Peyer's patch (tissue), 4 donors: ENCODE data around the gene FAM8A1. TPM values are rescaled to one million over a fixed set of nuclear protein-coding genes. Genes with fewer than 3 reads are reported as not detected.

Source experiments
- DNase-seq, 3 donors: peaks; one replicate each; pipeline ENCODE4 v3.0.0-alpha.2; 2017 to 2019
- H3K27ac ChIP-seq, 4 donors: fragments of 200-600 bp; sonication (generic); one replicate each; pipeline ENCODE4 v1.5.1; 2016 to 2019
- H3K27me3 ChIP-seq, 2 donors: fragments of 200-600 bp; sonication (generic); one replicate each; pipeline ENCODE4 v1.5.1; 2019
- H3K36me3 ChIP-seq, 3 donors: fragments of 200-600 bp; sonication (generic); one replicate each; pipeline ENCODE4 v1.5.1; 2016 to 2019
- H3K4me1 ChIP-seq, 4 donors: fragments of 200-600 bp; sonication (generic); one replicate each; pipeline ENCODE4 v1.5.1; 2016 to 2019
- H3K4me3 ChIP-seq, 4 donors: fragments of 200-600 bp; sonication (generic); 1 replicate in 3 of 4; 2 replicates in 1 of 4; pipeline ENCODE4 v1.5.1; 2016 to 2019; ENCODE audit warnings: mild to moderate bottlenecking in 1 of 4
- H3K9me3 ChIP-seq, 4 donors: fragments of 200-600 bp; sonication (generic); one replicate each; pipeline ENCODE4 v1.5.1; 2016 to 2019; ENCODE audit warnings: mild to moderate bottlenecking in 1 of 4
- POLR2A ChIP-seq, 2 donors: fragments of 450-650 bp; IDR thresholded peaks; one replicate each; pipeline ENCODE4 v1.5.1; 2017; ENCODE audit warnings: antibody characterized with exemption in 2 of 2, mild to moderate bottlenecking in 2 of 2, moderate library complexity in 2 of 2
- total RNA-seq, 4 donors: library from RNA; depleted of rRNA; stranded (reverse); fragments of >200 nt; gene quantifications; one replicate each; pipeline ENCODE4 v1.1.0, GENCODE V29; 2016
- TF ChIP-seq, protein P1 (sequence below), 6 experiments: fragments of 450-650 bp in 4 of 6; fragments of 200-600 bp in 2 of 6; sonication (generic) in 1 of 6; IDR thresholded peaks; one replicate each; pipeline ENCODE4 v1.5.1; 2017 to 2019; ENCODE audit warnings: antibody characterized with exemption in 6 of 6, mild to moderate bottlenecking in 3 of 6, moderate library complexity in 1 of 6

Gene FAM8A1
- total RNA-seq, 4 donors from 2014 or later, result 8.3 to 47.1 (median 30.4) TPM

DNA sequence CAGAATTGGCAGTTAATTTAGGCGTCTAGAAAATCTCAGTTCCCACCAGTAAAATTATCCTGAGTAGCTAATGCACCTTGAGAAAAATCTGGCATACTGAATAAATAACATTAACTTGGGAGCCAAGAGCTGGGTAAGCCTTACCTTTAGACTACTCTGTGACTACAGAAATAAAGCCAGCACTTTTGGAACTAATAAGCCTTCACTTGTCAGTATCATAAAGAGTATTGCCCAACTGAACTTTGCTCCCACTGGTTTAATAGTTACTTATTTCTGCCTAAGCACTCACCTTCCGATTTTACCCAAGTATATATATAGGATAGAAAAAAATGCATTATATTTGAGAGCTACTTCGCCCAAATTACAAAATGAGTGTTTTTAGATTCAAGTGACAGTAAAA lies 10.7 kb downstream of the FAM8A1 start:
- TF ChIP-seq, protein P1, sequence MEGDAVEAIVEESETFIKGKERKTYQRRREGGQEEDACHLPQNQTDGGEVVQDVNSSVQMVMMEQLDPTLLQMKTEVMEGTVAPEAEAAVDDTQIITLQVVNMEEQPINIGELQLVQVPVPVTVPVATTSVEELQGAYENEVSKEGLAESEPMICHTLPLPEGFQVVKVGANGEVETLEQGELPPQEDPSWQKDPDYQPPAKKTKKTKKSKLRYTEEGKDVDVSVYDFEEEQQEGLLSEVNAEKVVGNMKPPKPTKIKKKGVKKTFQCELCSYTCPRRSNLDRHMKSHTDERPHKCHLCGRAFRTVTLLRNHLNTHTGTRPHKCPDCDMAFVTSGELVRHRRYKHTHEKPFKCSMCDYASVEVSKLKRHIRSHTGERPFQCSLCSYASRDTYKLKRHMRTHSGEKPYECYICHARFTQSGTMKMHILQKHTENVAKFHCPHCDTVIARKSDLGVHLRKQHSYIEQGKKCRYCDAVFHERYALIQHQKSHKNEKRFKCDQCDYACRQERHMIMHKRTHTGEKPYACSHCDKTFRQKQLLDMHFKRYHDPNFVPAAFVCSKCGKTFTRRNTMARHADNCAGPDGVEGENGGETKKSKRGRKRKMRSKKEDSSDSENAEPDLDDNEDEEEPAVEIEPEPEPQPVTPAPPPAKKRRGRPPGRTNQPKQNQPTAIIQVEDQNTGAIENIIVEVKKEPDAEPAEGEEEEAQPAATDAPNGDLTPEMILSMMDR (IDR thresholded peaks at IDR 0.05), result no peak
- peak; percentile 11 to 14 for TF ChIP-seq POLR2A (IDR thresholded peaks at IDR 0.05)
- peaks cover 0 to 35% (median 0%) of the 10 kb centered on the region in 3 donors for H3K36me3 ChIP-seq
- H3K4me3 ChIP-seq, result no peak overlapping the region
- H3K27ac ChIP-seq, result peak overlapping the region in 1 of 4 donors; percentile 56
- DNase-seq, result no peak
- H3K27me3 ChIP-seq, result no peaks in the 10 kb centered on the region
- no peaks in the 10 kb centered on the region for H3K9me3 ChIP-seq
- peaks cover 0 to 13% (median 0%) of the 10 kb centered on the region in 4 donors for H3K4me1 ChIP-seq

DNA sequence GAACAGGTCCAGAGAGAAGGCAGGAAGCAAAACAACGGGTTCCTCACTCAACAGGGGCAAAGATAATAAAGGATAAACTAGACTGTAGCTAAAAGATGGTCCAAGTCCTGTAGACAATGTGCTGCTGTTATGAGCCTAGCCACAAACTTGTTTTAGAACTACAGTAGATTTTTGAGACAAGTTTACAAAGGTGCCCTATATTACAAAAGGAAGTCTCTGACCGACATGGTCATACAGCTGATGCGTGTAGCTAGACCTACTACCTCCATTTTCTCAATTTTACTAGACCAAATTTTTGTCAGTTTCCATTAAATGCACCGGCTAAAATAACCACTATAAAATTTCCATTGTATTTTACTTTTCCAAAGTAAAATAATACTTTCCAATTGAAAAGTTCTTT lies 11.9 kb downstream of the FAM8A1 start:
- H3K36me3 ChIP-seq, result peaks cover 0 to 34% (median 0%) of the 10 kb centered on the region in 3 donors
- peak overlapping the region in 1 of 4 donors; percentile 56 for H3K27ac ChIP-seq
- H3K4me3 ChIP-seq, result no peak overlapping the region
- TF ChIP-seq, protein P1 (IDR thresholded peaks at IDR 0.05), result no peak
- no peak for TF ChIP-seq POLR2A (IDR thresholded peaks at IDR 0.05)
- H3K9me3 ChIP-seq, result no peaks in the 10 kb centered on the region
- peaks cover 0 to 18% (median 0%) of the 10 kb centered on the region in 4 donors for H3K4me1 ChIP-seq
- DNase-seq, result no peak
- H3K27me3 ChIP-seq, result no peaks in the 10 kb centered on the region

- no peak for TF ChIP-seq POLR2A (IDR thresholded peaks at IDR 0.05)
- Histone ChIP-seq H3K4me3 (no peak overlapping the region), H3K27ac (peak overlapping the region in 1 of 4 donors; percentile 33), H3K36me3 (peaks cover 0 to 21% (median 0%) of the 10 kb centered on the region in 3 donors), H3K4me1 (peaks cover 0 to 18% (median 0%) of the 10 kb centered on the region in 4 donors), H3K27me3 (no peaks in the 10 kb centered on the region), H3K9me3 (no peaks in the 10 kb centered on the region)
- no peak for DNase-seq
Measured at GRCh38 chr6:17615794-17616193, 15.7 kb downstream of the FAM8A1 start.

GRCh38 chr6:17621003-17621402 lies 20.9 kb downstream of the FAM8A1 start:
- no peak overlapping the region for H3K27ac ChIP-seq
- H3K27me3 ChIP-seq, result no peaks in the 10 kb centered on the region
- no peak overlapping the region for H3K4me3 ChIP-seq
- H3K36me3 ChIP-seq, result peaks cover 0 to 56% (median 0%) of the 10 kb centered on the region in 3 donors
- no peak for DNase-seq
- peaks cover 0 to 5% (median 0%) of the 10 kb centered on the region in 4 donors for H3K4me1 ChIP-seq
- no peaks in the 10 kb centered on the region for H3K9me3 ChIP-seq
- no peak for TF ChIP-seq POLR2A (IDR thresholded peaks at IDR 0.05)
- TF ChIP-seq, protein P1 (IDR thresholded peaks at IDR 0.05), result no peak

DNA sequence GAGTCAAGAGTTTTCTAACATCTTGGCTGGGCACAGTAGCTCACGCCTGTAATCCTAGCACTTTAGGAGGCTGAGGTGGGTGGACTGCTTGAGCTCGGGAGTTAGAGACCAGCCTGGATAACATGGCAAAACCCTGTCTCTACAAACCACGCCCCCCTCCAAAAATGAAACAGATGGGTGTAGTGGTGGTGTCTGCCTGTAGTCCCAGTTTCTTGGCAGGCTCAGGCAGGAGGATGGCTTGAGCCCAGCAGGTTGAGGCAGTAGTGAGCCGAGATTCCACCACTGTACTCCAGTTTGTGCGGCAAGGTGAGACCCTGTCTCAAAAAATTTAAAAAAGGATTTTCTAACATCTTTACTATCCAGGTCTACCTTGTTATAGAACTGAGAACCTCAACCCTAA lies 22.0 kb downstream of the FAM8A1 start:
- H3K4me3 ChIP-seq, result no peak overlapping the region
- no peaks in the 10 kb centered on the region for H3K4me1 ChIP-seq
- H3K9me3 ChIP-seq, result no peaks in the 10 kb centered on the region
- no peaks in the 10 kb centered on the region for H3K27me3 ChIP-seq
- peaks cover 0 to 57% (median 0%) of the 10 kb centered on the region in 3 donors for H3K36me3 ChIP-seq
- no peak for TF ChIP-seq POLR2A (IDR thresholded peaks at IDR 0.05)
- TF ChIP-seq, protein P1 (IDR thresholded peaks at IDR 0.05), result no peak
- no peak for DNase-seq
- no peak overlapping the region for H3K27ac ChIP-seq

DNA sequence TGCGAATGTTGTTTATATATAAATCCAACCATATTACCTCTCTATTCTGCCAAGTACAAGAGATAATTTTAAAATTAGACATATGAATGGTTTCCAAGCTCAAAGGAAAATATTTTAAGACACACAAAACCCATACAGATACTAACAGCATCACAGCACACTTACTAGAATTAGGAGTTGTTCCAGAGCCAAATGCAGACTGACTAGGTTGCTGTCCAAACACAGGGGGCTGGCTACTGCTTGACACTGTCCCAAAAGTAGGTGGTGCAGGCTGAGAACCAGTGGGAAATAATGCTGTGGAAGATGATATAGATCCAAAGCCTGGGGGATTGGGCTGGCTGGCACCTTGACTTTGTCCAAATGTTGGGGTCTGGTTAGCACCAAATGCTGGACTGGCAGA lies 24.3 kb downstream of the FAM8A1 start:
- Histone ChIP-seq H3K9me3 (no peaks in the 10 kb centered on the region), H3K4me1 (no peaks in the 10 kb centered on the region), H3K4me3 (no peak overlapping the region), H3K27me3 (no peaks in the 10 kb centered on the region), H3K36me3 (peaks cover 0 to 76% (median 0%) of the 10 kb centered on the region in 3 donors), H3K27ac (no peak overlapping the region)
- no peak for DNase-seq
- TF ChIP-seq POLR2A (IDR thresholded peaks at IDR 0.05), result no peak
- TF ChIP-seq, protein P1 (IDR thresholded peaks at IDR 0.05), result no peak
